Stimulated activated CD8-positive, alpha-beta memory T cell treated with anti-CD3 and anti-CD28 coated beads, Interleukin-7, amount 100 ng/mL, for 24 hours (primary cell): ENCODE measurements around the gene DPYD.

Experiments
- DNase-seq: peaks from one replicate; pipeline ENCODE4 v3.0.0-alpha.2; 2020; ENCODE audit warnings: low read depth

DPYD gene

GRCh38 chr1:97608272-97608671, 312.6 kb downstream of the DPYD start:
- no peak for DNase-seq

GRCh38 chr1:97603776-97604175, 317.1 kb downstream of the DPYD start:
- DNase-seq, result no peak

- no peak for DNase-seq
Observed at GRCh38 chr1:97603218-97603617, 317.6 kb downstream of the DPYD start.

GRCh38 chr1:97599447-97599846, 321.4 kb downstream of the DPYD start:
- DNase-seq, result no peak

GRCh38 chr1:97593192-97593591, 327.6 kb downstream of the DPYD start:
- no peak for DNase-seq

- no peak for DNase-seq
Observed at GRCh38 chr1:97588772-97589171, 332.1 kb downstream of the DPYD start.

GRCh38 chr1:97581614-97582051, 339.2 kb downstream of the DPYD start:
- DNase-seq, result no peak

GRCh38 chr1:97577613-97578012, 343.2 kb downstream of the DPYD start:
- no peak for DNase-seq

GRCh38 chr1:97573553-97573952, 347.3 kb downstream of the DPYD start:
- DNase-seq, result no peak

GRCh38 chr1:97572561-97572960, 348.3 kb downstream of the DPYD start:
- no peak for DNase-seq

- DNase-seq, result no peak
Observed at GRCh38 chr1:97571760-97572159, 349.1 kb downstream of the DPYD start.

GRCh38 chr1:97570691-97571090, 350.1 kb downstream of the DPYD start:
- DNase-seq, result no peak

- DNase-seq, result no peak
Observed at GRCh38 chr1:97567000-97567749, 353.7 kb downstream of the DPYD start.

- no peak for DNase-seq
Observed at GRCh38 chr1:97565886-97566285, 354.9 kb downstream of the DPYD start.

GRCh38 chr1:97563926-97564325, 356.9 kb downstream of the DPYD start:
- DNase-seq, result no peak

- no peak for DNase-seq
Observed at GRCh38 chr1:97562081-97562480, 358.8 kb downstream of the DPYD start.

- DNase-seq, result no peak
Observed at GRCh38 chr1:97560714-97561113, 360.1 kb downstream of the DPYD start.

- no peak for DNase-seq
Observed at GRCh38 chr1:97553971-97554370, 366.9 kb downstream of the DPYD start.

GRCh38 chr1:97551113-97551512, 369.7 kb downstream of the DPYD start:
- no peak for DNase-seq

GRCh38 chr1:97545446-97545845, 375.4 kb downstream of the DPYD start:
- DNase-seq, result no peak

- no peak for DNase-seq
Observed at GRCh38 chr1:97540346-97540888, 380.4 kb downstream of the DPYD start.

- no peak for DNase-seq
Observed at GRCh38 chr1:97538113-97538512, 382.7 kb downstream of the DPYD start.

GRCh38 chr1:97533358-97533757, 387.5 kb downstream of the DPYD start:
- DNase-seq, result no peak

GRCh38 chr1:97529600-97529999, 391.2 kb downstream of the DPYD start:
- no peak for DNase-seq
